SK-N-MC (cell line): Measurements from ENCODE around the gene IPO9.

Source experiments
- DNase-seq: peaks from one replicate; pipeline ENCODE4 v3.0.0-alpha.2; 2011; ENCODE audit warnings: low read depth, low spot score
- H3K27ac ChIP-seq: fragments of 200-600 bp; sonication (generic); 2 replicates; pipeline ENCODE4 v1.5.1; 2016; ENCODE audit warnings: mixed run types
- H3K36me3 ChIP-seq: fragments of 200-600 bp; sonication (generic); 2 replicates; pipeline ENCODE4 v1.6.1; 2017; ENCODE audit warnings: antibody characterized with exemption, low read length, mixed read lengths; ENCODE audit not compliant: insufficient read depth
- H3K4me3 ChIP-seq: fragments of 200-600 bp; sonication (generic); 2 replicates; pipeline ENCODE4 v1.5.1; 2016
- H3K9ac ChIP-seq: fragments of 200-600 bp; sonication (generic); 2 replicates; pipeline ENCODE4 v1.8.0; 2017; ENCODE audit warnings: mixed run types, mixed read lengths; ENCODE audit not compliant: insufficient read length
- H3K9me3 ChIP-seq: fragments of 200-600 bp; sonication (generic); 2 replicates; pipeline ENCODE4 v1.6.1; 2017; ENCODE audit warnings: low read depth, mild to moderate bottlenecking, antibody characterized with exemption, low read length, moderate library complexity, mixed read lengths
- EZH2 ChIP-seq: fragments of 200-600 bp; sonication (generic); IDR thresholded peaks from one replicate; pipeline ENCODE4 v1.6.1; 2017; ENCODE audit warnings: antibody characterized with exemption
- FOXP2 ChIP-seq: optimal IDR thresholded peaks from 2 replicates; pipeline ENCODE3; 2011; ENCODE audit warnings: mild to moderate bottlenecking, moderate library complexity; ENCODE audit not compliant: insufficient read depth; ENCODE audit errors: extremely low read length, control extremely low read depth
- POLR2AphosphoS5 ChIP-seq: IDR thresholded peaks from 2 replicates; pipeline ENCODE4 v1.6.1; 2012; ENCODE audit warnings: mild to moderate bottlenecking, low read depth, low read length, borderline replicate concordance

The IPO9 gene

GRCh38 chr1:201828820-201829774 is at the start of gene IPO9:
Gene IPO9, plus strand, starts transcription at chr1:201829157. Its CDS starts 53 bp downstream, at chr1:201829210.
- H3K9me3 ChIP-seq, result no peaks in the 10 kb centered on the region
- H3K4me3 ChIP-seq, result peak within 1 kb of the TSS; percentile 93
- DNase-seq, result peak; percentile 85
- TF ChIP-seq POLR2AphosphoS5 (peak; percentile 78; the same call in 1 of the 2 replicates), EZH2 (no peak)
- peak within 1 kb of the TSS; percentile 95 for H3K9ac ChIP-seq
- H3K27ac ChIP-seq, result peak within 1 kb of the TSS; percentile 88
- peaks cover 13% of the 10 kb centered on the region for H3K36me3 ChIP-seq

DNA sequence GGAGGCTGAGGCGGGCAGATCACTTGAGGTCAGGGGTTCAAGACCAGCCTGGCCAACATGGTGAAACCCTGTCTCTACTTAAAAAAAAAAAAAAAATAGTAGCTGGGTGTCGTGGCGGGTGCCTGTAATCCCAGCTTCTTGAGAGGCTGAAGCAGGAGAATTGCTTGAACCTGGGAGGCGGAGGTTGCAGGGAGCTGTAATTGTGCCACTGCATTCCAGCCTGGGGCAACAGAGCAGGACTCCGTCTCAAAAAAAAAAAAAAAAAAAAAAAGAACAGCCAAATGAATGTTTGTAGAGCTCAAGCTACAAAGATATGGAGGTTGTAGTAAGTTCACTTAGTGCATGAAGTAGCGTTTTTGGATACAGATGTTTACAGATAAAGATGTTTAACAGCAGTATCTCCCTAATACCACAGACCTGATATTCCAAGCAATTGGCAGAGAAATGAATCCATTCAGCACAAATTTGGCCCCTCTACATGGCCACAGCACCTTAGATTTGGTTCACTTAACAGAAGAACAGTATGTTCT is 49.5 kb upstream of the IPO9 start:
- Histone ChIP-seq H3K9ac (no peak overlapping the region), H3K4me3 (no peak overlapping the region), H3K9me3 (no peaks in the 10 kb centered on the region), H3K36me3 (peaks cover 36% of the 10 kb centered on the region), H3K27ac (no peak overlapping the region)
- DNase-seq, result no peak
- TF ChIP-seq FOXP2 (no peak), POLR2AphosphoS5 (no peak), EZH2 (no peak)

GRCh38 chr1:201780952-201781351 is 48.0 kb upstream of the IPO9 start:
- Histone ChIP-seq H3K9me3 (no peaks in the 10 kb centered on the region), H3K4me3 (no peak overlapping the region), H3K9ac (no peak overlapping the region), H3K27ac (no peak overlapping the region), H3K36me3 (peaks cover 36% of the 10 kb centered on the region)
- TF ChIP-seq FOXP2 (no peak), POLR2AphosphoS5 (no peak), EZH2 (no peak)
- DNase-seq, result no peak

DNA sequence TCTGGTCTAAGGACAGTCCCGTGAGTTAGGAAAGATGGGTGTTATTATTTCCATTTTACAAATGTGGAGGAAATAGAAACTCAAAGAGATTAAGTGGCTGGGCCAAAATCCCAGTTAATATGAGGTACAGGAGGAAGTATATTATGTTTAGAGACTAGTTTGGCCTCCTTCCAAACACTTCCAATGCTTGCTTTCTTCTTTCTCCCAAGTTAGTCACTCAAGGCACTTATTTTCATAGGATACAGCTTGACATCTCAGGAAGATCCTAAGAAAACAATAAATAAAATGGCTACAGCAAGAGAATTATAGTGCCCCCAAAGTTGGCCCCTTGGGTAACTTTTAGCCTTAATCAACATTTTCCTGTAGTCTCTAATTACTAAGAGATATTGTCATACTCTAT is 47.5 kb upstream of the IPO9 start:
- Histone ChIP-seq H3K36me3 (peaks cover 40% of the 10 kb centered on the region), H3K9me3 (no peaks in the 10 kb centered on the region), H3K9ac (no peak overlapping the region), H3K27ac (no peak overlapping the region), H3K4me3 (no peak overlapping the region)
- TF ChIP-seq FOXP2 (no peak), POLR2AphosphoS5 (no peak), EZH2 (no peak)
- no peak for DNase-seq

GRCh38 chr1:201782353-201782752 is 46.6 kb upstream of the IPO9 start:
- Histone ChIP-seq H3K27ac (no peak overlapping the region), H3K36me3 (peaks cover 49% of the 10 kb centered on the region), H3K4me3 (no peak overlapping the region), H3K9ac (no peak overlapping the region), H3K9me3 (no peaks in the 10 kb centered on the region)
- TF ChIP-seq FOXP2 (no peak), POLR2AphosphoS5 (no peak), EZH2 (no peak)
- no peak for DNase-seq

- no peak for DNase-seq
- TF ChIP-seq FOXP2 (no peak), POLR2AphosphoS5 (no peak), EZH2 (no peak)
- Histone ChIP-seq H3K9ac (no peak overlapping the region), H3K27ac (no peak overlapping the region), H3K9me3 (no peaks in the 10 kb centered on the region), H3K36me3 (peaks cover 54% of the 10 kb centered on the region), H3K4me3 (no peak overlapping the region)
Observed at GRCh38 chr1:201783058-201783457, 45.9 kb upstream of the IPO9 start.

GRCh38 chr1:201783572-201783971 is 45.4 kb upstream of the IPO9 start:
- no peaks in the 10 kb centered on the region for H3K9me3 ChIP-seq
- no peak overlapping the region for H3K27ac ChIP-seq
- no peak overlapping the region for H3K4me3 ChIP-seq
- no peak overlapping the region for H3K9ac ChIP-seq
- TF ChIP-seq EZH2, result no peak
- no peak for TF ChIP-seq FOXP2
- TF ChIP-seq POLR2AphosphoS5, result no peak
- peaks cover 59% of the 10 kb centered on the region for H3K36me3 ChIP-seq
- no peak for DNase-seq

- H3K4me3 ChIP-seq, result no peak overlapping the region
- H3K9me3 ChIP-seq, result no peaks in the 10 kb centered on the region
- no peak for DNase-seq
- no peak overlapping the region for H3K9ac ChIP-seq
- no peak overlapping the region for H3K27ac ChIP-seq
- H3K36me3 ChIP-seq, result peaks cover 63% of the 10 kb centered on the region
- TF ChIP-seq FOXP2 (no peak), POLR2AphosphoS5 (no peak), EZH2 (no peak)
Observed at GRCh38 chr1:201785291-201785690, 43.7 kb upstream of the IPO9 start.

- Histone ChIP-seq H3K4me3 (no peak overlapping the region), H3K36me3 (peaks cover 56% of the 10 kb centered on the region), H3K9me3 (no peaks in the 10 kb centered on the region), H3K9ac (no peak overlapping the region), H3K27ac (no peak overlapping the region)
- no peak for DNase-seq
- no peak for TF ChIP-seq POLR2AphosphoS5
Observed at GRCh38 chr1:201786824-201787223, 42.1 kb upstream of the IPO9 start.
